ENCODE results near the gene RPL26.

GRCh38 chr17:8382052-8382879, 727 bp downstream of the RPL26 start:
- TF ChIP-seq, protein P1, sequence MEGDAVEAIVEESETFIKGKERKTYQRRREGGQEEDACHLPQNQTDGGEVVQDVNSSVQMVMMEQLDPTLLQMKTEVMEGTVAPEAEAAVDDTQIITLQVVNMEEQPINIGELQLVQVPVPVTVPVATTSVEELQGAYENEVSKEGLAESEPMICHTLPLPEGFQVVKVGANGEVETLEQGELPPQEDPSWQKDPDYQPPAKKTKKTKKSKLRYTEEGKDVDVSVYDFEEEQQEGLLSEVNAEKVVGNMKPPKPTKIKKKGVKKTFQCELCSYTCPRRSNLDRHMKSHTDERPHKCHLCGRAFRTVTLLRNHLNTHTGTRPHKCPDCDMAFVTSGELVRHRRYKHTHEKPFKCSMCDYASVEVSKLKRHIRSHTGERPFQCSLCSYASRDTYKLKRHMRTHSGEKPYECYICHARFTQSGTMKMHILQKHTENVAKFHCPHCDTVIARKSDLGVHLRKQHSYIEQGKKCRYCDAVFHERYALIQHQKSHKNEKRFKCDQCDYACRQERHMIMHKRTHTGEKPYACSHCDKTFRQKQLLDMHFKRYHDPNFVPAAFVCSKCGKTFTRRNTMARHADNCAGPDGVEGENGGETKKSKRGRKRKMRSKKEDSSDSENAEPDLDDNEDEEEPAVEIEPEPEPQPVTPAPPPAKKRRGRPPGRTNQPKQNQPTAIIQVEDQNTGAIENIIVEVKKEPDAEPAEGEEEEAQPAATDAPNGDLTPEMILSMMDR (IDR thresholded peaks at IDR 0.05) = no peak
- TF ChIP-seq POLR2AphosphoS5 (IDR thresholded peaks at IDR 0.05) = no peak
